ENCODE measurements around the gene PNPO. TPM values are rescaled to one million over a fixed set of nuclear protein-coding genes. Genes with fewer than 3 reads are reported as not detected.

The PNPO gene
- polyA plus RNA-seq, 1 experiment, result 14.5 TPM

DNA sequence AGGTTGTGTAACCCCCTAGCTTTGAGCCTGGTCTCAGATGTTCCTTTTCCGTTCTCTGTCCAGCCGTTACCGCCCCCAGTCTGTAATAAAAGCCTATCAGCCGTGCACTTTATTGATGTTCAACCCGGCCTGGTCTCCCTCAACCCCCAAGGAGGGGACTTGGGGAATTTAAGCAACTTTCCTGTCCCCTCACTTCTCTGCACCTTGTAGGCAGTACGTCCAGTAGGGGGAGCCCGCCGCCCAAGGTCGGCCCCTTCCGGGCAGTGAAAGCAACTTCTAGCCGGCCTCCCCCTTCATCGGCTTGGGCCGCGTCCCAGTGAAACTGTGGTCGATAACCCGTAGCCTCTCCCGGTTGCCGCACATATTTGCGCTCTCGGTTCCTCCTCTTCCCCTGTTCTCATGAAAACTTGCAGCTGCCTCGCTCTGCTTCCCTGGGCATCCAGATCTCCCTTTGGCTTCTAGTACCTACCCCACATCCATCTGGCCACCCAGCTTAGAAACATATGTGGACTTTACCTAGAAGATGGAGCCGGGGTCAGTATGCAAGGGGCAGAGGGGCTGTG is 7.9 kb downstream of the PNPO start:
- TF ChIP-seq, protein P1, sequence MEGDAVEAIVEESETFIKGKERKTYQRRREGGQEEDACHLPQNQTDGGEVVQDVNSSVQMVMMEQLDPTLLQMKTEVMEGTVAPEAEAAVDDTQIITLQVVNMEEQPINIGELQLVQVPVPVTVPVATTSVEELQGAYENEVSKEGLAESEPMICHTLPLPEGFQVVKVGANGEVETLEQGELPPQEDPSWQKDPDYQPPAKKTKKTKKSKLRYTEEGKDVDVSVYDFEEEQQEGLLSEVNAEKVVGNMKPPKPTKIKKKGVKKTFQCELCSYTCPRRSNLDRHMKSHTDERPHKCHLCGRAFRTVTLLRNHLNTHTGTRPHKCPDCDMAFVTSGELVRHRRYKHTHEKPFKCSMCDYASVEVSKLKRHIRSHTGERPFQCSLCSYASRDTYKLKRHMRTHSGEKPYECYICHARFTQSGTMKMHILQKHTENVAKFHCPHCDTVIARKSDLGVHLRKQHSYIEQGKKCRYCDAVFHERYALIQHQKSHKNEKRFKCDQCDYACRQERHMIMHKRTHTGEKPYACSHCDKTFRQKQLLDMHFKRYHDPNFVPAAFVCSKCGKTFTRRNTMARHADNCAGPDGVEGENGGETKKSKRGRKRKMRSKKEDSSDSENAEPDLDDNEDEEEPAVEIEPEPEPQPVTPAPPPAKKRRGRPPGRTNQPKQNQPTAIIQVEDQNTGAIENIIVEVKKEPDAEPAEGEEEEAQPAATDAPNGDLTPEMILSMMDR (IDR thresholded peaks at IDR 0.05; ENCODE audit: low read depth, low read length), result peak; percentile 95
- Histone ChIP-seq H3K27me3 (ENCODE audit: control insufficient read depth, insufficient read depth, low read length) (no peaks in the 10 kb centered on the region), H3K9me3 (ENCODE audit: control insufficient read depth, insufficient read depth, low read length) (no peaks in the 10 kb centered on the region), H3K4me3 (ENCODE audit: low read depth, low read length) (peak overlapping the region; percentile 39), H3K27ac (ENCODE audit: low read depth, low read length) (peak overlapping the region; percentile 33)
- POLR2A ChIA-PET, result interaction anchor here (0.7 to 1.1 kb wide), 2 partner anchors 20 to 21 kb away, joined by 3 read pairs; partner anchors contain the start of gene CDK5RAP3
- CTCF ChIA-PET, result interaction anchor here (0.6 to 8.3 kb wide), 22 partner anchors 8 to 118 kb away, joined by 3 to 180 read pairs (median 4); partner anchors contain the start of genes CDK5RAP3, PNPO and SCRN2
- DNase-seq (ENCODE audit: low read depth, low spot score), result peak; percentile 63

DNA sequence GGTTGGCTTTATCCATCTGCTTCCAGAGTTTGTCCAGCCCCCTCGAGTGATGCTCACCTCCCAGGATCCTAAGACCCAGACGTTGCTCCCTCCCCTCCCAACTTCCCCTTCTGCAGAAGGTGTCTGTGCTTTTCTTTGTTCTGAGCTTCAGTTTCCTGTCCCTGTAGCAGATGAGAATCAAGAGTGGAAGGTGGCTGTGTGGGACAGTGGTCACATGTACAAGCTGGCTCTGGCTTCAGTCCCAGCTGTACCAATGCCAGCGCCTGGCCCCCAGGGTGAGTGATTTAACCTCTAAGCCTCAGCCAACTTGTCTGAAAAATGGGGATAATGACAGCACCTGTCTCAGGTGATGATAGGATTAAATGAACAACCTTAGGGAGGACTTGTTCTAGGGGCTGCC is 8.6 kb downstream of the PNPO start:
- no peak overlapping the region for H3K27ac ChIP-seq (ENCODE audit: low read depth, low read length)
- H3K9me3 ChIP-seq (ENCODE audit: control insufficient read depth, insufficient read depth, low read length), result no peaks in the 10 kb centered on the region
- H3K27me3 ChIP-seq (ENCODE audit: control insufficient read depth, insufficient read depth, low read length), result no peaks in the 10 kb centered on the region
- CTCF ChIA-PET, result interaction anchor here (0.5 to 8.3 kb wide), 20 partner anchors 9 to 118 kb away, joined by 3 to 180 read pairs (median 5); partner anchors contain the start of genes CDK5RAP3, PNPO and SCRN2
- TF ChIP-seq, protein P1 (IDR thresholded peaks at IDR 0.05; ENCODE audit: low read depth, low read length), result no peak
- no peak overlapping the region for H3K4me3 ChIP-seq (ENCODE audit: low read depth, low read length)
- no peak for DNase-seq (ENCODE audit: low read depth, low spot score)
- POLR2A ChIA-PET, result interaction anchor here (0.7 to 1.1 kb wide), 3 partner anchors 19 to 54 kb away, joined by 3 read pairs; partner anchors contain the start of gene CDK5RAP3

DNA sequence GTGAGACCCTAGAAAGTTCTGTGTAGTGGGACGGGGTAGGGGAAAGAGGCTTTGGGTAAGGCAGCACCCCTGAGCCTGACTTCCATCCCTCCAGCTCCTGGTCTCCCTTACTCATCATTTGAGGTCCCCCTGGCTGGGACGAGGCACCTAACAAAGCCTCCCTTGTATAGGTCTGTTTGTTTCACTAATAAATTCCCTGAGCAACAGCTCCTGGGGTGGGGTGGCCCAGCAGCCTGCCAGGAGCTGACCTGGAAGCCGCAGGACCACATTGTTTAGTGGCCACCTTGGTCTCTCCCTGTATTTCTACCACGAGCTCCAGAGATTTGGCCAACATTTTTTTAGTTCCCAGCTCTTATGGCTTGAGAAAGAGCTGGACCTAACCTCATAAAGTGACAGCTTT is 9.1 kb downstream of the PNPO start:
- no peak for DNase-seq (ENCODE audit: low read depth, low spot score)
- Histone ChIP-seq H3K4me3 (ENCODE audit: low read depth, low read length) (no peak overlapping the region), H3K27ac (ENCODE audit: low read depth, low read length) (no peak overlapping the region), H3K9me3 (ENCODE audit: control insufficient read depth, insufficient read depth, low read length) (no peaks in the 10 kb centered on the region), H3K27me3 (ENCODE audit: control insufficient read depth, insufficient read depth, low read length) (no peaks in the 10 kb centered on the region)
- ChIA-PET POLR2A (interaction anchor here (1.1 kb wide), 1 partner anchor 55 kb away, joined by 3 read pairs; no protein-coding TSS in a partner anchor), CTCF (interaction anchor here (0.5 to 8.3 kb wide), 10 partner anchors 10 to 116 kb away, joined by 3 to 180 read pairs (median 10); partner anchors contain the start of genes CDK5RAP3, PNPO and SCRN2)
- TF ChIP-seq, protein P1 (IDR thresholded peaks at IDR 0.05; ENCODE audit: low read depth, low read length), result no peak

DNA sequence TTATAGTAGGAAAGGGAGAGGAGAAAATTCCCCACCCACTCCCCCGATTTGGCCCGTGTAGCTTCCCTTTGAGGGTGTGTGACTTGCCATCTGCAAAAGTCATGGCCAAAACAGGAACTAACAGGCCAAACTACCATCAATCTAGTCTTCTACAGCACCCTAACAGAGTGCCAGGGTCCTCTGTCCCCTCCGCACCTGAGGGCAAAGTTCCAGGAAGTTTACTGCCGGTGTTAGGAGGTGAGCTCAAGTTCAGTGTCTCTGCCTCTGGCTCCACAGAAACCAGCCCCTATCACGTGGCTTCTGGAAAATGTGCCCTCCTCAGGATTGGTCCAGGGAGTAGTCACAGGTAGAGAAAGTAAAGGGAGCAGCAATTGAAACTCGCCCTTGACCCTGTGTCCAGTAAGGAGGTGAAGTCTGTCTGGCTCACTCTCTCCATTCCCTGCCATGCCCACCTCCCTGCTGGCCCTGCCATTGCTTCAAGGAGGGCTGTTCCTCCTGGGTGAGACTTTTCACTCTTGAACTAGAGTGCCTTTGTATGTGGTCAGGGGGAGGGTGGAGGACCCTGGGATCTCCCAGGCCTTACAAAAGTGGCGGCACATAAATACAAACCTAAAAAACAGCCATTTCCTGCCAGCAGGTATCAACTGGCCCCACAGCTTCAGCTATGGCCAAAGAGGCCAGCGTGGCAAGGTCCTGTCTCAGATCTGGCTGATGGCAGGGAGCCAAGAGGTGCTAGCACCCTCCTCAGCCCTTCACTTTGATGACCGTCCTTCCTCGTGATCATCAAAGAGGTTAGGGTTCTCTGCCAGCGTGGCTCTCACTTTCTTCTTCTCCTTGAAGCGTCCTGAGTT is 11.0 kb downstream of the PNPO start:
- H3K4me3 ChIP-seq (ENCODE audit: low read depth, low read length), result no peak overlapping the region
- H3K9me3 ChIP-seq (ENCODE audit: control insufficient read depth, insufficient read depth, low read length), result no peaks in the 10 kb centered on the region
- no peak overlapping the region for H3K27ac ChIP-seq (ENCODE audit: low read depth, low read length)
- ChIA-PET POLR2A (interaction anchor here (1.0 kb wide), 1 partner anchor 18 kb away, joined by 4 read pairs; the partner anchor contains the start of gene CDK5RAP3), CTCF (interaction anchor here (7.9 to 8.3 kb wide), 2 partner anchors 17 to 64 kb away, joined by 125 to 180 read pairs; partner anchors contain the start of gene CDK5RAP3)
- no peak for DNase-seq (ENCODE audit: low read depth, low spot score)
- H3K27me3 ChIP-seq (ENCODE audit: control insufficient read depth, insufficient read depth, low read length), result no peaks in the 10 kb centered on the region
- TF ChIP-seq, protein P1 (IDR thresholded peaks at IDR 0.05; ENCODE audit: low read depth, low read length), result no peak
